NCI-H2196 treated with DMSO at 0.1 percent for 48 hours (cell line): Measurements from ENCODE around the gene ZNF565.
A peak's percentile ranks its signal among the peaks of the same experiment; 100 is the strongest.
"Not testable (repeated sequence)": the region's sequence is repeated elsewhere in the genome, so short reads cannot be mapped to it uniquely, and the experiment has no call there.

ENCODE experiments used
- DNase-seq: peaks from one replicate; lab custom pipeline; 2025; ENCODE audit not compliant: unreplicated experiment; lab: John Stamatoyannopoulos, UW

The ZNF565 gene

GRCh38 chr19:36215276-36216123 lies 1.0 kb upstream of the ZNF565 start:
- DNase-seq = no peak

- DNase-seq = no peak
Observed at GRCh38 chr19:36212895-36213294, 1.6 kb downstream of the ZNF565 start.

- no peak for DNase-seq
Observed at GRCh38 chr19:36210497-36210896, 4.0 kb downstream of the ZNF565 start.

- no peak for DNase-seq
Observed at GRCh38 chr19:36209372-36209771, 5.1 kb downstream of the ZNF565 start.

- DNase-seq = no peak
Observed at GRCh38 chr19:36207605-36208252, 6.7 kb downstream of the ZNF565 start.

GRCh38 chr19:36203293-36203692 lies 11.2 kb downstream of the ZNF565 start:
- DNase-seq = no peak

GRCh38 chr19:36201684-36202083 lies 12.8 kb downstream of the ZNF565 start:
- DNase-seq = no peak

- no peak for DNase-seq
Observed at GRCh38 chr19:36198119-36198518, 16.3 kb downstream of the ZNF565 start.

- no peak for DNase-seq
Observed at GRCh38 chr19:36196249-36196648, 18.2 kb downstream of the ZNF565 start.

GRCh38 chr19:36186722-36187121 lies 27.7 kb downstream of the ZNF565 start:
- not testable (repeated sequence) for DNase-seq

GRCh38 chr19:36183245-36183628 lies 31.2 kb downstream of the ZNF565 start:
- no peak for DNase-seq

GRCh38 chr19:36182612-36183244 lies 31.7 kb downstream of the ZNF565 start:
- DNase-seq = no peak

GRCh38 chr19:36179077-36179476 lies 35.4 kb downstream of the ZNF565 start:
- not testable (repeated sequence) for DNase-seq

- not testable (repeated sequence) for DNase-seq
Observed at GRCh38 chr19:36173846-36174245, 40.6 kb downstream of the ZNF565 start.

GRCh38 chr19:36172852-36173251 lies 41.6 kb downstream of the ZNF565 start:
- no peak for DNase-seq

- peak; percentile 97 for DNase-seq
Observed at GRCh38 chr19:36169084-36169760, 45.2 kb downstream of the ZNF565 start.

GRCh38 chr19:36163813-36164212 lies 50.7 kb downstream of the ZNF565 start:
- no peak for DNase-seq

GRCh38 chr19:36160821-36161596 lies 53.5 kb downstream of the ZNF565 start:
- no peak for DNase-seq

- DNase-seq = no peak
Observed at GRCh38 chr19:36153126-36153525, 61.3 kb downstream of the ZNF565 start.

- no peak for DNase-seq
Observed at GRCh38 chr19:36152352-36153091, 61.9 kb downstream of the ZNF565 start, which contains the start of gene COX7A1. TSS of gene COX7A1 (minus strand) at chr19:36152447. CDS start at chr19:36152407, 40 bp downstream.
